Measurements from ENCODE around the gene PPWD1. TPM values are rescaled to one million over a fixed set of nuclear protein-coding genes. Genes with fewer than 3 reads are reported as not detected.

Gene PPWD1
- polyA plus RNA-seq, result 10 to 100 TPM; 16.9 to 18.8 TPM

- Histone ChIP-seq H3K4me3 (ENCODE audit: low read depth in 1 of 2, low read length in 2 of 2) (peak within 1 kb of the TSS; percentile 79 to 98), H3K4me1 (ENCODE audit: control insufficient read depth in 2 of 2, insufficient read depth in 2 of 2, low read length in 1 of 2) (peaks cover 0 to 3% of the 10 kb centered on the region in 2 donors), H3K36me3 (ENCODE audit: control insufficient read depth in 2 of 2, insufficient read depth in 2 of 2, low read length in 1 of 2) (no peaks in the 10 kb centered on the region), H3K27ac (ENCODE audit: low read depth in 2 of 2, low read length in 1 of 2) (peak within 1 kb of the TSS; percentile 94 to 99), H3K9me3 (ENCODE audit: control insufficient read depth in 2 of 2, insufficient read depth in 1 of 2, low read depth in 1 of 2, low read length in 1 of 2) (no peaks in the 10 kb centered on the region), H3K27me3 (ENCODE audit: control insufficient read depth in 1 of 2, insufficient read depth in 2 of 2, low read length in 2 of 2) (no peaks in the 10 kb centered on the region)
- WGBS, 2 donors, result 0% methylated on average over 54 of the region's 54 CpGs
These were observed at the start of gene PPWD1, which contains the start of gene CENPK for GRCh38 chr5:65562731-65563701. Gene PPWD1, plus strand, starts transcription at chr5:65563296. Its CDS starts 15 bp downstream, at chr5:65563311. Gene CENPK, minus strand, starts transcription at chr5:65563168. Its CDS starts 8,261 bp downstream, at chr5:65554907.

- no peaks in the 10 kb centered on the region for H3K36me3 ChIP-seq (ENCODE audit: control insufficient read depth in 2 of 2, insufficient read depth in 2 of 2, low read length in 1 of 2)
- H3K27me3 ChIP-seq (ENCODE audit: control insufficient read depth in 1 of 2, insufficient read depth in 2 of 2, low read length in 2 of 2), result no peaks in the 10 kb centered on the region
- 94 to 95% methylated on average over 3 of the region's 3 CpGs for WGBS, 2 donors
- no peaks in the 10 kb centered on the region for H3K4me1 ChIP-seq (ENCODE audit: control insufficient read depth in 2 of 2, insufficient read depth in 2 of 2, low read length in 1 of 2)
- H3K27ac ChIP-seq (ENCODE audit: low read depth in 2 of 2, low read length in 1 of 2), result no peak overlapping the region
- H3K4me3 ChIP-seq (ENCODE audit: low read depth in 1 of 2, low read length in 2 of 2), result no peak overlapping the region
- H3K9me3 ChIP-seq (ENCODE audit: control insufficient read depth in 2 of 2, insufficient read depth in 1 of 2, low read depth in 1 of 2, low read length in 1 of 2), result no peaks in the 10 kb centered on the region
These were observed 37.4 kb upstream of the PPWD1 start for GRCh38 chr5:65525726-65526125.

- 87 to 93% methylated on average over 1 of the region's 1 CpG for WGBS, 2 donors
- Histone ChIP-seq H3K4me3 (ENCODE audit: low read depth in 1 of 2, low read length in 2 of 2) (no peak overlapping the region), H3K27me3 (ENCODE audit: control insufficient read depth in 1 of 2, insufficient read depth in 2 of 2, low read length in 2 of 2) (no peaks in the 10 kb centered on the region), H3K9me3 (ENCODE audit: control insufficient read depth in 2 of 2, insufficient read depth in 1 of 2, low read depth in 1 of 2, low read length in 1 of 2) (no peaks in the 10 kb centered on the region), H3K4me1 (ENCODE audit: control insufficient read depth in 2 of 2, insufficient read depth in 2 of 2, low read length in 1 of 2) (no peaks in the 10 kb centered on the region), H3K27ac (ENCODE audit: low read depth in 2 of 2, low read length in 1 of 2) (no peak overlapping the region), H3K36me3 (ENCODE audit: control insufficient read depth in 2 of 2, insufficient read depth in 2 of 2, low read length in 1 of 2) (no peaks in the 10 kb centered on the region)
These were observed 32.2 kb upstream of the PPWD1 start for GRCh38 chr5:65530904-65531303.

DNA sequence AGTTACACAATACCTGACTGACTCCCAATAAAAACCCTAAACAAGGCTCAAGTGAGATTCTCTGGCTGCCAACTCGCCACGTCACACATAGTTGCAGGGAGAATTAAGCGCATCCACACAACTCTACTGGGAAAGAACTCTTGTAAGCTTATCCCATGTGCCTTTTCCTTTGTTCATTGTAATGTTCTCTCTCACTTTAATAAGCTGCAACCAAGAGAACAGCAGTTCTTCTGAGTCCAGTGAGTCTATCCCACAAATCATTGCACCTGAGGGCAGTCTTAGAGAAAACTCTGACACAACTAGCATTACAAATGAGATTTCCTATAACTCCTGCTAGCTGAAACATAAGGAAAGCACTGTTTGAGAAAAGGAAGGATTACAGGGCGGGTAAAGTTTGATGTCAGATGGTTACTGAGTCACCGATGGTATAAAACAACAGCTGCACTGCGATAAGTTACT is 27.5 kb upstream of the PPWD1 start:
- Histone ChIP-seq H3K27me3 (ENCODE audit: control insufficient read depth in 1 of 2, insufficient read depth in 2 of 2, low read length in 2 of 2) (no peaks in the 10 kb centered on the region), H3K27ac (ENCODE audit: low read depth in 2 of 2, low read length in 1 of 2) (no peak overlapping the region), H3K4me1 (ENCODE audit: control insufficient read depth in 2 of 2, insufficient read depth in 2 of 2, low read length in 1 of 2) (no peaks in the 10 kb centered on the region), H3K9me3 (ENCODE audit: control insufficient read depth in 2 of 2, insufficient read depth in 1 of 2, low read depth in 1 of 2, low read length in 1 of 2) (no peaks in the 10 kb centered on the region), H3K36me3 (ENCODE audit: control insufficient read depth in 2 of 2, insufficient read depth in 2 of 2, low read length in 1 of 2) (no peaks in the 10 kb centered on the region), H3K4me3 (ENCODE audit: low read depth in 1 of 2, low read length in 2 of 2) (no peak overlapping the region)
- WGBS, 2 donors, result 88 to 91% methylated on average over 6 of the region's 6 CpGs

DNA sequence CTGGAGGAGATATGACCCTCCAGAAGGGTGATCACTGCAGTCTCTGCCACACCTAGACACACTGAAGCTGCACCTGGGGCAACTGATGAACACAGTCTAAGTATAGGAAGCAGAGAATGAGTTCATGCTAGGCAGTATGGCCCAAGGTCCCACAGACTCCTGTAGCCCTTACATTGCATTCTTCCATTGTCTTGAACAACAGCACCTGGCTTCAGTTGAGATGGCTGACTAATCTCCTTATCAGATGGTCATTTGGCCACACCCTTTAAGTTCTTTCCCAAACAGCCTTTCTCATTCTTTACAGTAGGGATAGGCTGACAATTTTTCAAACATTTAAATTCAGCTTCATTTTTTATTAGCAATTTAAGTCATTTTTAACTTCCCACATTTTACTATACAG is 23.3 kb upstream of the PPWD1 start:
- Histone ChIP-seq H3K27me3 (ENCODE audit: control insufficient read depth in 1 of 2, insufficient read depth in 2 of 2, low read length in 2 of 2) (no peaks in the 10 kb centered on the region), H3K9me3 (ENCODE audit: control insufficient read depth in 2 of 2, insufficient read depth in 1 of 2, low read depth in 1 of 2, low read length in 1 of 2) (no peaks in the 10 kb centered on the region), H3K27ac (ENCODE audit: low read depth in 2 of 2, low read length in 1 of 2) (no peak overlapping the region), H3K4me3 (ENCODE audit: low read depth in 1 of 2, low read length in 2 of 2) (no peak overlapping the region), H3K4me1 (ENCODE audit: control insufficient read depth in 2 of 2, insufficient read depth in 2 of 2, low read length in 1 of 2) (no peaks in the 10 kb centered on the region), H3K36me3 (ENCODE audit: control insufficient read depth in 2 of 2, insufficient read depth in 2 of 2, low read length in 1 of 2) (no peaks in the 10 kb centered on the region)

- WGBS, 2 donors, result 97 to 98% methylated on average over 4 of the region's 4 CpGs
- Histone ChIP-seq H3K27ac (ENCODE audit: low read depth in 2 of 2, low read length in 1 of 2) (no peak overlapping the region), H3K9me3 (ENCODE audit: control insufficient read depth in 2 of 2, insufficient read depth in 1 of 2, low read depth in 1 of 2, low read length in 1 of 2) (no peaks in the 10 kb centered on the region), H3K36me3 (ENCODE audit: control insufficient read depth in 2 of 2, insufficient read depth in 2 of 2, low read length in 1 of 2) (no peaks in the 10 kb centered on the region), H3K27me3 (ENCODE audit: control insufficient read depth in 1 of 2, insufficient read depth in 2 of 2, low read length in 2 of 2) (no peaks in the 10 kb centered on the region), H3K4me3 (ENCODE audit: low read depth in 1 of 2, low read length in 2 of 2) (no peak overlapping the region), H3K4me1 (ENCODE audit: control insufficient read depth in 2 of 2, insufficient read depth in 2 of 2, low read length in 1 of 2) (no peaks in the 10 kb centered on the region)
These were observed 18.6 kb upstream of the PPWD1 start for GRCh38 chr5:65544473-65544872.

GRCh38 chr5:65546141-65546540 is 17.0 kb upstream of the PPWD1 start:
- H3K27me3 ChIP-seq (ENCODE audit: control insufficient read depth in 1 of 2, insufficient read depth in 2 of 2, low read length in 2 of 2), result no peaks in the 10 kb centered on the region
- H3K9me3 ChIP-seq (ENCODE audit: control insufficient read depth in 2 of 2, insufficient read depth in 1 of 2, low read depth in 1 of 2, low read length in 1 of 2), result no peaks in the 10 kb centered on the region
- no peaks in the 10 kb centered on the region for H3K4me1 ChIP-seq (ENCODE audit: control insufficient read depth in 2 of 2, insufficient read depth in 2 of 2, low read length in 1 of 2)
- WGBS, 2 donors, result 78 to 90% methylated on average over 5 of the region's 5 CpGs
- H3K36me3 ChIP-seq (ENCODE audit: control insufficient read depth in 2 of 2, insufficient read depth in 2 of 2, low read length in 1 of 2), result no peaks in the 10 kb centered on the region
- no peak overlapping the region for H3K27ac ChIP-seq (ENCODE audit: low read depth in 2 of 2, low read length in 1 of 2)
- no peak overlapping the region for H3K4me3 ChIP-seq (ENCODE audit: low read depth in 1 of 2, low read length in 2 of 2)

GRCh38 chr5:65548281-65548680 is 14.8 kb upstream of the PPWD1 start:
- no peak overlapping the region for H3K4me3 ChIP-seq (ENCODE audit: low read depth in 1 of 2, low read length in 2 of 2)
- 85 to 88% methylated on average over 7 of the region's 7 CpGs for WGBS, 2 donors
- H3K4me1 ChIP-seq (ENCODE audit: control insufficient read depth in 2 of 2, insufficient read depth in 2 of 2, low read length in 1 of 2), result no peaks in the 10 kb centered on the region
- H3K9me3 ChIP-seq (ENCODE audit: control insufficient read depth in 2 of 2, insufficient read depth in 1 of 2, low read depth in 1 of 2, low read length in 1 of 2), result no peaks in the 10 kb centered on the region
- no peak overlapping the region for H3K27ac ChIP-seq (ENCODE audit: low read depth in 2 of 2, low read length in 1 of 2)
- H3K27me3 ChIP-seq (ENCODE audit: control insufficient read depth in 1 of 2, insufficient read depth in 2 of 2, low read length in 2 of 2), result no peaks in the 10 kb centered on the region
- no peaks in the 10 kb centered on the region for H3K36me3 ChIP-seq (ENCODE audit: control insufficient read depth in 2 of 2, insufficient read depth in 2 of 2, low read length in 1 of 2)

- H3K4me3 ChIP-seq (ENCODE audit: low read depth in 1 of 2, low read length in 2 of 2), result no peak overlapping the region
- no peaks in the 10 kb centered on the region for H3K9me3 ChIP-seq (ENCODE audit: control insufficient read depth in 2 of 2, insufficient read depth in 1 of 2, low read depth in 1 of 2, low read length in 1 of 2)
- H3K4me1 ChIP-seq (ENCODE audit: control insufficient read depth in 2 of 2, insufficient read depth in 2 of 2, low read length in 1 of 2), result no peaks in the 10 kb centered on the region
- H3K27ac ChIP-seq (ENCODE audit: low read depth in 2 of 2, low read length in 1 of 2), result no peak overlapping the region
- WGBS, 2 donors, result 88 to 92% methylated on average over 5 of the region's 5 CpGs
- H3K36me3 ChIP-seq (ENCODE audit: control insufficient read depth in 2 of 2, insufficient read depth in 2 of 2, low read length in 1 of 2), result no peaks in the 10 kb centered on the region
- no peaks in the 10 kb centered on the region for H3K27me3 ChIP-seq (ENCODE audit: control insufficient read depth in 1 of 2, insufficient read depth in 2 of 2, low read length in 2 of 2)
These were observed 9.2 kb upstream of the PPWD1 start for GRCh38 chr5:65553941-65554340.

DNA sequence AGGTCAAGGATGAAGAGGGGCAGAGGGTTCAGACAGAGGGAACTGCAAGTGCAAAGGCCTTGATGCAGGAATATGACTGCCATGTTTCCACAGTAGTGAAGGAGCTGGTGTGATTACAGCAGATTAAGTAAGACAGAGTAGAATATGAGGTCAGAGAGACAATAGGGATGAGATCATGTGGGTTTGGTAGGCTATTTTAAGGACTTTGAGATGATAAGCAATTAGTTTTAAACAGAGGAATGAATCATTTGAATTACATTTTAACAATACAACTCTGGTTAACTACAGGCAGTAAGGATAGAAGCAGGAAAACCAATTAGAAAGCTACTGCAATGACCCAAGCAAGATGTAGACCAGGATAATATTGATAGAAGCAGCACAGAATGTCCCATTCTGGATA is 7.8 kb upstream of the PPWD1 start:
- H3K36me3 ChIP-seq (ENCODE audit: control insufficient read depth in 2 of 2, insufficient read depth in 2 of 2, low read length in 1 of 2), result no peaks in the 10 kb centered on the region
- H3K9me3 ChIP-seq (ENCODE audit: control insufficient read depth in 2 of 2, insufficient read depth in 1 of 2, low read depth in 1 of 2, low read length in 1 of 2), result no peaks in the 10 kb centered on the region
- no peaks in the 10 kb centered on the region for H3K27me3 ChIP-seq (ENCODE audit: control insufficient read depth in 1 of 2, insufficient read depth in 2 of 2, low read length in 2 of 2)
- H3K4me3 ChIP-seq (ENCODE audit: low read depth in 1 of 2, low read length in 2 of 2), result no peak overlapping the region
- no peak overlapping the region for H3K27ac ChIP-seq (ENCODE audit: low read depth in 2 of 2, low read length in 1 of 2)
- no peaks in the 10 kb centered on the region for H3K4me1 ChIP-seq (ENCODE audit: control insufficient read depth in 2 of 2, insufficient read depth in 2 of 2, low read length in 1 of 2)
